Suprapubic skin (tissue), 4 donors: ENCODE results near the gene TTC21A. TPM values are rescaled to one million over a fixed set of nuclear protein-coding genes. Genes with fewer than 3 reads are reported as not detected.
"Not testable (repeated sequence)": the region's sequence is repeated elsewhere in the genome, so short reads cannot be mapped to it uniquely, and the experiment has no call there.

Experiments used
- DNase-seq, 2 donors: peaks; one replicate each; pipeline ENCODE4 v3.0.0-alpha.2; 2019; ENCODE audit warnings: low spot score in 2 of 2
- H3K27ac ChIP-seq: fragments of 200-600 bp; sonication (generic); one replicate; pipeline ENCODE4 v1.5.1; 2019
- H3K27me3 ChIP-seq: fragments of 200-600 bp; sonication (generic); one replicate; pipeline ENCODE4 v1.5.1; 2019
- H3K36me3 ChIP-seq: fragments of 200-600 bp; sonication (generic); one replicate; pipeline ENCODE4 v1.5.1; 2019
- H3K4me1 ChIP-seq: fragments of 200-600 bp; sonication (generic); one replicate; pipeline ENCODE4 v1.5.1; 2019
- H3K4me3 ChIP-seq: fragments of 200-600 bp; sonication (generic); one replicate; pipeline ENCODE4 v1.5.1; 2019; ENCODE audit warnings: mild to moderate bottlenecking
- H3K9me3 ChIP-seq: fragments of 200-600 bp; sonication (generic); one replicate; pipeline ENCODE4 v1.5.1; 2019
- CTCF ChIP-seq, 2 donors: fragments of 200-600 bp in 1 of 2; fragments of 450-650 bp in 1 of 2; sonication (generic) in 1 of 2; IDR thresholded peaks; one replicate each; pipeline ENCODE4 v1.5.1; 2016 to 2019; ENCODE audit warnings: antibody characterized with exemption in 2 of 2, mild to moderate bottlenecking in 1 of 2, moderate library complexity in 1 of 2
- EP300 ChIP-seq: sonication (generic); formaldehyde crosslinking; IDR thresholded peaks from one replicate; pipeline ENCODE4 v1.6.1; 2017; ENCODE audit warnings: antibody characterized with exemption
- POLR2A ChIP-seq, 2 donors: fragments of 450-650 bp; IDR thresholded peaks; one replicate each; pipeline ENCODE4 v1.6.1; 2017; ENCODE audit warnings: antibody characterized with exemption in 2 of 2, mild to moderate bottlenecking in 2 of 2, moderate library complexity in 2 of 2
- POLR2AphosphoS5 ChIP-seq, 3 donors: sonication (generic); formaldehyde crosslinking; IDR thresholded peaks; one replicate each; pipeline ENCODE4 v1.6.1; 2017; ENCODE audit warnings: antibody characterized with exemption in 3 of 3
- WGBS: methylation state at CpG from one replicate; pipeline ENCODE4 v1.1.5; 2018; 5-methylcytosine and 5-hydroxymethylcytosine counted together
- total RNA-seq, 4 donors: library from RNA; depleted of rRNA; stranded (reverse); fragments of >200 nt; gene quantifications; one replicate each; pipeline ENCODE4 v1.1.0, GENCODE V29; 2016

The TTC21A gene
- total RNA-seq, 4 donors from 2014 or later: 1.2 to 11.0 (median 4.7) TPM

GRCh38 chr3:39170461-39170860 is 63.0 kb downstream of the TTC21A start:
- DNase-seq: peak in 1 of 2 donors; percentile 6
- TF ChIP-seq POLR2AphosphoS5 (IDR thresholded peaks at IDR 0.05) (no peak), CTCF (IDR thresholded peaks at IDR 0.05) (no peak), EP300 (no peak), POLR2A (IDR thresholded peaks at IDR 0.05) (no peak)
- H3K36me3 ChIP-seq: no peaks in the 10 kb centered on the region
- H3K4me3 ChIP-seq: no peak overlapping the region
- WGBS: 91% methylated on average over 4 of the region's 4 CpGs
- H3K27ac ChIP-seq: no peak overlapping the region
- peaks cover 15% of the 10 kb centered on the region for H3K4me1 ChIP-seq
- H3K27me3 ChIP-seq: no peaks in the 10 kb centered on the region
- no peaks in the 10 kb centered on the region for H3K9me3 ChIP-seq

GRCh38 chr3:39170877-39171276 is 63.4 kb downstream of the TTC21A start:
- peaks cover 15% of the 10 kb centered on the region for H3K4me1 ChIP-seq
- not testable (repeated sequence) for H3K27me3 ChIP-seq, H3K36me3 ChIP-seq, H3K4me3 ChIP-seq, H3K27ac ChIP-seq, H3K9me3 ChIP-seq
- 84% methylated on average over 5 of the region's 6 CpGs for WGBS
- peak in 1 of 2 donors; percentile 48 for DNase-seq

GRCh38 chr3:39171860-39172259 is 64.4 kb downstream of the TTC21A start:
- TF ChIP-seq CTCF (IDR thresholded peaks at IDR 0.05) (no peak), EP300 (no peak), POLR2AphosphoS5 (IDR thresholded peaks at IDR 0.05) (no peak), POLR2A (IDR thresholded peaks at IDR 0.05) (no peak)
- 81% methylated on average over 2 of the region's 2 CpGs for WGBS
- no peak for DNase-seq
- no peak overlapping the region for H3K4me3 ChIP-seq
- H3K27me3 ChIP-seq: no peaks in the 10 kb centered on the region
- H3K27ac ChIP-seq: no peak overlapping the region
- peaks cover 6% of the 10 kb centered on the region for H3K4me1 ChIP-seq
- H3K9me3 ChIP-seq: no peaks in the 10 kb centered on the region
- H3K36me3 ChIP-seq: no peaks in the 10 kb centered on the region

GRCh38 chr3:39173318-39174125 is 66.0 kb downstream of the TTC21A start:
- WGBS: 85% methylated on average over 2 of the region's 2 CpGs
- H3K27ac ChIP-seq: no peak overlapping the region
- no peaks in the 10 kb centered on the region for H3K9me3 ChIP-seq
- DNase-seq: no peak
- H3K36me3 ChIP-seq: no peaks in the 10 kb centered on the region
- TF ChIP-seq POLR2A (IDR thresholded peaks at IDR 0.05): no peak
- no peaks in the 10 kb centered on the region for H3K27me3 ChIP-seq
- peaks cover 17% of the 10 kb centered on the region for H3K4me1 ChIP-seq
- no peak overlapping the region for H3K4me3 ChIP-seq

- no peak overlapping the region for H3K4me3 ChIP-seq
- H3K36me3 ChIP-seq: no peaks in the 10 kb centered on the region
- no peak overlapping the region for H3K27ac ChIP-seq
- no peaks in the 10 kb centered on the region for H3K27me3 ChIP-seq
- H3K9me3 ChIP-seq: no peaks in the 10 kb centered on the region
- peak in 1 of 2 donors; percentile 60 for DNase-seq
- peaks cover 42% of the 10 kb centered on the region for H3K4me1 ChIP-seq
- WGBS: 89% methylated on average over 6 of the region's 6 CpGs
- TF ChIP-seq POLR2AphosphoS5 (IDR thresholded peaks at IDR 0.05): no peak
- TF ChIP-seq EP300: no peak
Measured at GRCh38 chr3:39176025-39176714, 68.7 kb downstream of the TTC21A start.

GRCh38 chr3:39177708-39178332 is 70.3 kb downstream of the TTC21A start:
- Histone ChIP-seq H3K27ac (peak overlapping the region; percentile 92), H3K4me1 (peaks cover 50% of the 10 kb centered on the region), H3K36me3 (no peaks in the 10 kb centered on the region), H3K4me3 (peak overlapping the region; percentile 51), H3K9me3 (no peaks in the 10 kb centered on the region), H3K27me3 (no peaks in the 10 kb centered on the region)
- WGBS: under 1% methylated on average over 30 of the region's 32 CpGs
- TF ChIP-seq CTCF (IDR thresholded peaks at IDR 0.05) (no peak), EP300 (peak; percentile 34), POLR2A (IDR thresholded peaks at IDR 0.05) (peak in 1 of 2 donors; percentile 60), POLR2AphosphoS5 (IDR thresholded peaks at IDR 0.05) (peak in 2 of 3 donors; percentile 49 to 65)
- peak; percentile 94 to 96 for DNase-seq
